Tibial nerve (tissue), 4 donors: ENCODE measurements around the gene ZNF346. TPM values are rescaled to one million over a fixed set of nuclear protein-coding genes. Genes with fewer than 3 reads are reported as not detected.
"Not testable (repeated sequence)": the region's sequence is repeated elsewhere in the genome, so short reads cannot be mapped to it uniquely, and the experiment has no call there.

ENCODE experiments used
- DNase-seq, 2 donors: peaks; one replicate each; pipeline ENCODE4 v3.0.0-alpha.2; 2019; ENCODE audit warnings: low spot score in 2 of 2
- H3K27ac ChIP-seq, 4 donors: fragments of 200-600 bp; sonication (generic) in 3 of 4; one replicate each; pipeline ENCODE4 v1.5.1; 2017 to 2019; ENCODE audit warnings: mild to moderate bottlenecking in 1 of 4
- H3K27me3 ChIP-seq, 2 donors: fragments of 200-600 bp; sonication (generic) in 1 of 2; one replicate each; pipeline versions ENCODE4 v1.5.1 to v1.6.0; 2017 to 2019
- H3K36me3 ChIP-seq, 3 donors: fragments of 200-600 bp; sonication (generic); one replicate each; pipeline ENCODE4 v1.5.1; 2018 to 2019
- H3K4me1 ChIP-seq, 4 donors: fragments of 200-600 bp; sonication (generic) in 3 of 4; one replicate each; pipeline ENCODE4 v1.5.1; 2017 to 2019
- H3K4me3 ChIP-seq, 4 donors: fragments of 200-600 bp; sonication (generic) in 3 of 4; one replicate each; pipeline ENCODE4 v1.5.1; 2017 to 2019; ENCODE audit warnings: mild to moderate bottlenecking in 1 of 4, moderate library complexity in 1 of 4
- H3K9me3 ChIP-seq, 4 donors: fragments of 200-600 bp; sonication (generic) in 3 of 4; one replicate each; pipeline ENCODE4 v1.5.1; 2017 to 2019
- CTCF ChIP-seq, 5 experiments: fragments of 200-600 bp in 3 of 5; fragments of 450-650 bp in 2 of 5; sonication (generic) in 3 of 5; IDR thresholded peaks; one replicate each; pipeline ENCODE4 v1.5.1; 2016 to 2019; ENCODE audit warnings: antibody characterized with exemption in 5 of 5, mild to moderate bottlenecking in 3 of 5, moderate library complexity in 2 of 5
- EP300 ChIP-seq, 2 donors: sonication (generic); formaldehyde crosslinking; IDR thresholded peaks; one replicate each; pipeline ENCODE4 v1.6.1; 2017; ENCODE audit warnings: antibody characterized with exemption in 2 of 2, mild to moderate bottlenecking in 1 of 2
- POLR2A ChIP-seq, 2 donors: fragments of 450-650 bp; IDR thresholded peaks; one replicate each; pipeline ENCODE4 v1.6.1; 2017; ENCODE audit warnings: antibody characterized with exemption in 2 of 2, mild to moderate bottlenecking in 2 of 2, moderate library complexity in 2 of 2
- WGBS, 2 donors: methylation state at CpG; one replicate each; pipeline ENCODE4 v1.1.5; 2018; 5-methylcytosine and 5-hydroxymethylcytosine counted together
- total RNA-seq, 4 donors: library from RNA; depleted of rRNA; stranded (reverse); fragments of >200 nt; gene quantifications; one replicate each; pipeline ENCODE4 v1.1.0, GENCODE V29; 2016

The ZNF346 gene
- total RNA-seq, 4 donors from 2014 or later = 17.6 to 24.9 (median 18.8) TPM

- no peaks in the 10 kb centered on the region for H3K27me3 ChIP-seq
Measured at GRCh38 chr5:176985516-176985915, 37.0 kb upstream of the ZNF346 start.

GRCh38 chr5:176986280-176986679, 36.2 kb upstream of the ZNF346 start:
- DNase-seq = no peak
- peaks cover 0 to 7% (median 0%) of the 10 kb centered on the region in 4 donors for H3K4me1 ChIP-seq
- WGBS, 2 donors = 93 to 100% methylated on average over 2 of the region's 2 CpGs
- H3K36me3 ChIP-seq = peaks cover 0 to 28% (median 2%) of the 10 kb centered on the region in 3 donors
- no peaks in the 10 kb centered on the region for H3K9me3 ChIP-seq
- H3K4me3 ChIP-seq = no peak overlapping the region
- H3K27ac ChIP-seq = no peak overlapping the region
- TF ChIP-seq POLR2A (IDR thresholded peaks at IDR 0.05) (no peak), CTCF (IDR thresholded peaks at IDR 0.05) (no peak), EP300 (IDR thresholded peaks at IDR 0.05) (no peak)
- H3K27me3 ChIP-seq = no peaks in the 10 kb centered on the region

More at GRCh38 chr5:176985516-176985915, 37.0 kb upstream of the ZNF346 start:
- TF ChIP-seq POLR2A (IDR thresholded peaks at IDR 0.05) = no peak
- TF ChIP-seq CTCF (IDR thresholded peaks at IDR 0.05) = no peak
- TF ChIP-seq EP300 (IDR thresholded peaks at IDR 0.05) = no peak
- Histone ChIP-seq H3K4me3 (no peak overlapping the region), H3K9me3 (no peaks in the 10 kb centered on the region), H3K36me3 (peaks cover 0 to 35% (median 5%) of the 10 kb centered on the region in 3 donors), H3K4me1 (peaks cover 0 to 7% (median 0%) of the 10 kb centered on the region in 4 donors), H3K27ac (no peak overlapping the region)
- no peak for DNase-seq
- WGBS, 2 donors = 88 to 92% methylated on average over 2 of the region's 2 CpGs

GRCh38 chr5:176987583-176987982, 34.9 kb upstream of the ZNF346 start:
- no peak overlapping the region for H3K27ac ChIP-seq

GRCh38 chr5:176993081-176993480, 29.4 kb upstream of the ZNF346 start:
- not testable (repeated sequence) for DNase-seq, H3K27me3 ChIP-seq, H3K4me1 ChIP-seq, H3K4me3 ChIP-seq, H3K27ac ChIP-seq, H3K36me3 ChIP-seq
- peaks cover 0 to 17% (median 0%) of the 10 kb centered on the region in 4 donors for H3K9me3 ChIP-seq
- 89 to 90% methylated on average over 3 of the region's 3 CpGs for WGBS, 2 donors

More at GRCh38 chr5:176987583-176987982, 34.9 kb upstream of the ZNF346 start:
- H3K4me1 ChIP-seq = peaks cover 0 to 7% (median 0%) of the 10 kb centered on the region in 4 donors
- no peaks in the 10 kb centered on the region for H3K9me3 ChIP-seq
- peaks cover 0 to 15% (median 0%) of the 10 kb centered on the region in 3 donors for H3K36me3 ChIP-seq
- WGBS, 2 donors = 85 to 87% methylated on average over 3 of the region's 3 CpGs
- H3K4me3 ChIP-seq = no peak overlapping the region
- H3K27me3 ChIP-seq = no peaks in the 10 kb centered on the region
- TF ChIP-seq EP300 (IDR thresholded peaks at IDR 0.05) (no peak), POLR2A (IDR thresholded peaks at IDR 0.05) (no peak), CTCF (IDR thresholded peaks at IDR 0.05) (no peak)
- DNase-seq = no peak

- WGBS, 2 donors = 80 to 86% methylated on average over 7 of the region's 7 CpGs
- peaks cover 0 to 17% (median 0%) of the 10 kb centered on the region in 4 donors for H3K9me3 ChIP-seq
- no peak overlapping the region for H3K4me3 ChIP-seq
- TF ChIP-seq POLR2A (IDR thresholded peaks at IDR 0.05) (no peak), EP300 (IDR thresholded peaks at IDR 0.05) (no peak), CTCF (IDR thresholded peaks at IDR 0.05) (no peak)
- DNase-seq = no peak
- no peaks in the 10 kb centered on the region for H3K27me3 ChIP-seq
- H3K27ac ChIP-seq = no peak overlapping the region
- peaks cover 0 to 8% (median 0%) of the 10 kb centered on the region in 3 donors for H3K36me3 ChIP-seq
- peaks cover 0 to 6% (median 0%) of the 10 kb centered on the region in 4 donors for H3K4me1 ChIP-seq
Measured at GRCh38 chr5:176994460-176995121, 27.9 kb upstream of the ZNF346 start.
